Measurements from ENCODE around the gene SLC12A9.
"Not testable (repeated sequence)": the region's sequence is repeated elsewhere in the genome, so short reads cannot be mapped to it uniquely, and the experiment has no call there.

The SLC12A9 gene, protein sequence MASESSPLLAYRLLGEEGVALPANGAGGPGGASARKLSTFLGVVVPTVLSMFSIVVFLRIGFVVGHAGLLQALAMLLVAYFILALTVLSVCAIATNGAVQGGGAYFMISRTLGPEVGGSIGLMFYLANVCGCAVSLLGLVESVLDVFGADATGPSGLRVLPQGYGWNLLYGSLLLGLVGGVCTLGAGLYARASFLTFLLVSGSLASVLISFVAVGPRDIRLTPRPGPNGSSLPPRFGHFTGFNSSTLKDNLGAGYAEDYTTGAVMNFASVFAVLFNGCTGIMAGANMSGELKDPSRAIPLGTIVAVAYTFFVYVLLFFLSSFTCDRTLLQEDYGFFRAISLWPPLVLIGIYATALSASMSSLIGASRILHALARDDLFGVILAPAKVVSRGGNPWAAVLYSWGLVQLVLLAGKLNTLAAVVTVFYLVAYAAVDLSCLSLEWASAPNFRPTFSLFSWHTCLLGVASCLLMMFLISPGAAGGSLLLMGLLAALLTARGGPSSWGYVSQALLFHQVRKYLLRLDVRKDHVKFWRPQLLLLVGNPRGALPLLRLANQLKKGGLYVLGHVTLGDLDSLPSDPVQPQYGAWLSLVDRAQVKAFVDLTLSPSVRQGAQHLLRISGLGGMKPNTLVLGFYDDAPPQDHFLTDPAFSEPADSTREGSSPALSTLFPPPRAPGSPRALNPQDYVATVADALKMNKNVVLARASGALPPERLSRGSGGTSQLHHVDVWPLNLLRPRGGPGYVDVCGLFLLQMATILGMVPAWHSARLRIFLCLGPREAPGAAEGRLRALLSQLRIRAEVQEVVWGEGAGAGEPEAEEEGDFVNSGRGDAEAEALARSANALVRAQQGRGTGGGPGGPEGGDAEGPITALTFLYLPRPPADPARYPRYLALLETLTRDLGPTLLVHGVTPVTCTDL

DNA sequence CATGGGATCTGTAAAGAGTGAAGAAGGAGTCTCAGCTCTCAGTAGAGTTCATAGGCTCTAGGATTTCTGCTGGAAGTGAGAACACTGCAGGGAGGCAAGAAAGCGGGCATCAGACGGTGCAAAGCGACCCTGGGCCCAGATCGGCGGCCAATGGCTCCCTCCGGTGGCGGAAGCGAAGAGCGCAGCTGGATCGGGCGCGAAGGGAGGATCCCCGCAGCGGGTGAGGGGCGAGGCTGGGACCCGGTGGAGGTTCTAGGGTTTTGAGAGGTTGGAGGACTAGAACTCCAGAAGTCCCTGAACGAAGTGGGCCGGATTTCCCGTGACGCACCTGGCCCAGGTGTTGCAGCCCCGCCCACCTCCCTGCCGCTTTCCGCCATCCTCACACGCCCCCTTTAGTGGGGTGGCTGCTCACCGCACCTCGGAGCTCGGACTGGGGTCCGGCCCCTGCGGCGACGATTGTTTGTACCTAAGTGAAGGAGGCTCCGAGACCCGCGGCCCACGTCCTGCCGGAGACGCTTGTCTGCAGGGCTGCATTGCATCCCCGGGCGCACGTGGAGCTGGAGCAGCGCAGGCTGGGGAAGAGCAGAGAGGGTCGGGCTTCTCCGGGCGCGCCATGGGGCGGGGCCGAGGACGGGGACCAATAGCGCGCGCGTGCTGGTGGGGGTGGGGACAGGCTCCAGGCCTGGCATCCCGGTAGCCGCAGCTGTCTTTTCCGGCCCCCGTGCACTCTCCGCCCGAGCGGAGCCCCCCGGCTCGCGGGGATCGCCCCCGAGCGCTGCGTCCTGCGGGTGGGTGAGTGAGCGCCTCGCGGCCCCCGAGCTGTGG, at the start of gene SLC12A9:
Gene SLC12A9 (plus strand): TSS at position 666 of the 825 bp plus-strand sequence. CDS start 1,485 bp downstream, outside the sequence.
- peak; percentile 77 for DNase-seq (ENCODE audit: low spot score)

DNA sequence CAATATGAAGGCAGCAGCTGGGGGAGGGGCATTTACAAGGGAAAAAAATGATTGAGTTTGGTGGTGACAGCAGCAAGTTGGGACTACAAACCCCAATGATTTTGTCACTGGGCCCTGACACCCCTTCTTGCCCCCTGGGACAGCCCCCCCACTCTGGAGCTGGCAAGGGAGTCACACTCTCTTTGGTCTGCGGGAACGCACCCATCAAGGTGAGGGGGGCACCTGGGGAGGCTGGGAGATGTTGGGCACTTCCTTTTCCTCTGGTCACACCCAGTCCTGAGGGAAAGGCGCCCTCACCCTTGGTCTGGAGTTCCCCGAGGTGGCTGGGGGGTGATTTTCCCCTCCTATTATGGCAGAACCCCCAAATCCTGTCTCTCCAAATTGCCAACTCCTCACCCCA, 49.6 kb upstream of the SLC12A9 start:
- DNase-seq (ENCODE audit: low spot score), result no peak

DNA sequence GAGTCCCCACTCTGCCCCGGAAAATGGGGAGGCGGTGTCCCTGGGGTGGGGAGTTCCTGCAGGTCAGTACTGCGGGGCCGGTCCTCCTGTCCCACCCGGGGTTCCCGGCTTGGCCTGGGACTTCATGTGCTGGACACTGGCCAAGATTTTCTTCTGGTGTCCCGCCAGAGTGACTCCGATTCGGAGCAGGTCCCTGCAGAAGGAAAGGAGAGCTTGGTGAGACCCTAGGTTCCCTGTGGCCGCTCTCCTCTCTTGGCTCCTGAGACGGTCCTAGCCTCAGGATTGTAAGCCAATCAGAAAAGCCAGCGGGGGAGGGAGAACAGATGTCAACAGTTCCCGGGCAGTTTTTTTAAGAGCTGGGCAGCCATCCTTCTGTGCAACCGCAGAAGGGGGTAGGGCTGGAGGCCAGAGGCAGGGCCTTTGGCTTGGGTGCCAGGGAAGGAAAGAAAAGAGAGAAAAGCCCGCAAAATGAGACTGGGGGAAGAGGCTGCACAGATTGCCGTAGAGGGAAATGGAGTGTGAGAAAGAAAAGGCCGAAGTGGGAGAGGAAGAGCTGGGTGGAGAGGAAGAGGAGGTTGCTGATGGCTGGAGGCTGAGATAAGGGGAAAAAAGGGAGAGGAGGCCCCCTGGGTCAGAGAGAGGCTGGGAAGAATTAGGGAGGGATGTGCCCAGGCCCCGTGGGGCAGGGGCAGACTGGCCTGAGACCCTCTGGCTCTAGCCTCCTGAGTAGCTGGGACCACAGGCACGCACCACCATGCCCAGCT, 48.9 kb upstream of the SLC12A9 start:
- peak; percentile 32 for DNase-seq (ENCODE audit: low spot score)

DNA sequence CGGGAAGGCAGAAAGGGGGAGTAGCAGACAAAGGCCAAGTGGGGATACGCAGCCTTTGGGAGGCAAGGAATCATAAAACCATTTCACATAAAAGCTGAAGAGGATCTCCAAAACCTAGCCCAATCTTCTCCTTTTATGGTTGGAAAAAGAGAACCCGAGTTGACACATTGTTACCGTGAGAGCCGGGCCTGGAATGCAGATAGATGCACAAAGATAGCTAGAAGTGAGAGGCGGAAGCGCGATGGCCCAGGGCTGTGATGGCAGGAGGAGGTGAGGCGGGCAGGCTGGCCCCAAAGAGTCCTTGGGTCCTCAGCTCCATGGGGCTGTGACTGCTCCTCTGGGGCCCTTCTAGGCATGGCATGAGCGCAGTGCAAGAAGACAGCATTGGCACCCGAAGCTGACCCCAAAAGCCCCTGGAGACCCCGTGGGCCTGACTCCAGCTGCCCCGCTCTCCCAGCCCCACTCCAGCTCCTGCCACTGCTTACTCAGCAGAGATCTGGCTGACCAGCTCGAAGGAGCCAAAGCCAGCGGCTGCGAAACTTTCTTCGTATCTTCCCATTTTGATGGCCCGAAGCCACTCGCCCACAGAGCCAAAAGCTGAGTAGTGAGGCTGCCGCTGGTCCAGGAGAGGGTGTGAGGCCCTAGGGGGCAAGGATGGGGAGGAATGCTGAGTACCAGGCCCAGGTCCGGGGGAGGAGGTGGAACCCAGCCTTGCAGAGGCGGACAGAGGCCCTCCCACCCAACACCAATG, 47.7 kb upstream of the SLC12A9 start:
- no peak for DNase-seq (ENCODE audit: low spot score)

DNA sequence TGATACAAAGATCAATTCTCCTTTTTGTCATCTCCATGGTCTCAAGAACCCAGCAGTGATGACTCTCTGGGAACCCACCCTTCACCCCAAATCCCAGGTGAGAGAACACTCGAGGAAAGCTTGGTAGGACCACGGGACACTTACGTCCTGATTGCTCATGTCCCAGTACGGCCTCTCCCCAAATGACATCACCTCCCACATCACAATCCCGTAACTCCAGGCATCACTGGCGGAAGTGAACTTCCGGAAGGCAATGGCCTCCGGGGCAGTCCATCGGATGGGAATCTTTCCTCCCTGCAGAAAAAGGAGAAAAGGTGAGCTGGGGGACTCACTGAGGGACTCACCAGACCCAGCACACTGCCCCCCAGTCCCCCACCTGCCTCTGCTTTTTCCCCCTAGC, 46.2 kb upstream of the SLC12A9 start:
- DNase-seq (ENCODE audit: low spot score), result no peak

DNA sequence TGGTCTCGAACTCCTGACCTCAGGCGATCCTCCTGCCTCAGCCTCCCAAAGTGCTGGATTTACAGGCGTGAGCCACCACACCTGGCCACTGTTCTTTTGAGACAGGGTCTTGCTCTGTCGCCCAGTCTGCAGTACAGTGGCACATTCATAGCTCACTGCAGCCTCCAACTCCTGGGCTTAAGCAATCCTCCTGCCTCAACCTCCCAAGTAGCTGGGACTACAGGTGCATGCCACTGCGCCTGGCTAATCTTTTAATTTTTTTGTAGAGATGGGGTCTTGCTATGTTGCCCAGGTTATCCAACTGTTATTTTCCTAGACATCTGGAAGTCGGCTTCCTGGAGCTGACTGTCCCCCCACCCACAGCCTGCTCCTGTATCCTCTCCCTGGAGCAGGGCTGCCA, 45.6 kb upstream of the SLC12A9 start:
- DNase-seq (ENCODE audit: low spot score), result not testable (repeated sequence)

DNA sequence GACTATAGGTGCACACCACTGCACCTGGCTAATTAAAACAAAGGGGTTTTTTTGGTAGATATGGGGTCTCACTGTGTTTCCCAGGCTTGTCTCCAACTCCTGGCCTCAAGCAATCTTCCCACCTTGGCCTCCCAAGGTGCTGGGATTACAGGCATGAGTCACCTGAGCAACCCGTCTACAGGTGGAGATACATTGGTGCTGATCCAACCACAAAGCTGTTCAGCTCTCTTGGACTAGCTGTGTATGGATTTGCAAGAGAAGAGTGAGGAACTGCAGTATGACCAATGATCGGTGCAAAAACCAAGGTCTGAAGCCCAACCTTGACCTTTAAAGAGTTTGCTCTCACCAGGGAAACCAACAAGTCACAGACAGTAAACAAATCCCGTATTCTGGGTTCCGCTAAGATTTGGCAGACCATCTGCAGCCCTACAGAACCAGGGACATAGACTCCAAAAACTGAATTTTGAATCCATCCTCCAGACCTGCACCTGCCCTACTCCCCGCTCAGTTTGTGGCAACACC, 44.1 kb upstream of the SLC12A9 start:
- no peak for DNase-seq (ENCODE audit: low spot score)

DNA sequence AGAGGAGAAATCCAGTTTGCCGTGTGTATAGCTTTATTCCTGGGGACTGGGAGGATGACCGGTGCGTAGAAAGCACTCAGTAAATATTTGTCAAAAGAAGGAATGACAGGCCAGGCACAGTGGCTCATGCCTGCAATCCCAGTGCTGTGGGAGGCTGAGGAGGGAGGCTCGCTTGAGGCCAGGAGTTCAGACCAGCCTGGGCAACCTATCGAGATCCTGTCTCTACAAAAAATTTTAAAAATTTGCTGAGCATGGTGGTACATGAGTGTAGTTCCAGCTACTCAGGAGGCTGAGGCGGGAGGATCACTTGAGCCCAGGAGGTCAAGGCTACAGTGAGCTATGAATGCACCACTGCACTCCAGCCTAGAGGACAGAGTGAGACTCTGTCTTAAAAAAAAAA, 41.0 kb upstream of the SLC12A9 start:
- DNase-seq (ENCODE audit: low spot score), result no peak

DNA sequence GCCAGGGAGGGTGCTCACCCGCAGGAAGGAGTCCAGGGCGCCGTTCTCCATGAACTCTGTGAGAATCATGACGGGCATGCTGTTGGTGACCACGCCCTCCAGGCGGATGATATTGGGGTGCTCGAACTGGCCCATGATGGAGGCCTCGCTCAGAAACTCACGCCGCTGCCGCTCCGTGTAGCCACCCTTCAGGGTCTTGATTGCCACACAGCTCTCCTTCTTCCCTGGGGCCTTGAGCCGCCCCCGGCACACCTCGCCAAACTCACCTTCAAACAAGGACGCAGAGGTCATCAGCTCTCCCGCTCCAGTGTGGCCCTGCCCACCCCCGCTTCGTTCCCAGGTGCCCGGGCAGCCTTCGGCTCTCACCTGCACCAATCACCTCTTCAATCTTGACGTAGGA, 39.8 kb upstream of the SLC12A9 start:
- no peak for DNase-seq (ENCODE audit: low spot score)

DNA sequence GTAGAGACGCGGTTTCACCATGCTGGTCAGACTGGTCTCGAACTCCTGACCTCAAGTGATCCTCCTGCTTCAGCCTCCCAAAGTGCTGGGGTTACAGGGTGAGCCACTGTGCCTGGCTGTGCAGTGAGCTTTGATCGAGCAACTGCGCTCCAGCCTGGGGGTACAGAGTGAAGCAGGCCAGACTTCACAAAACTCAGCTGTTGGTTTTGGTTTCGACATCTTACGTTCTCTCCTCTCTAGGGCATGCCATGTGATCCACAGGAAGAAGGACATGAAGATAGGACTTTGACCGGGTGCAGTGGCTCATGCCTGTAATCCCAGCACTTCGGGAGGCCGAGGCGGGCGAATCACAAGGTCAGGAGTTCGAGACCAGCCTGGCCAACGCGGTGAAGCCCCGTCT, 36.0 kb upstream of the SLC12A9 start:
- not testable (repeated sequence) for DNase-seq (ENCODE audit: low spot score)

DNA sequence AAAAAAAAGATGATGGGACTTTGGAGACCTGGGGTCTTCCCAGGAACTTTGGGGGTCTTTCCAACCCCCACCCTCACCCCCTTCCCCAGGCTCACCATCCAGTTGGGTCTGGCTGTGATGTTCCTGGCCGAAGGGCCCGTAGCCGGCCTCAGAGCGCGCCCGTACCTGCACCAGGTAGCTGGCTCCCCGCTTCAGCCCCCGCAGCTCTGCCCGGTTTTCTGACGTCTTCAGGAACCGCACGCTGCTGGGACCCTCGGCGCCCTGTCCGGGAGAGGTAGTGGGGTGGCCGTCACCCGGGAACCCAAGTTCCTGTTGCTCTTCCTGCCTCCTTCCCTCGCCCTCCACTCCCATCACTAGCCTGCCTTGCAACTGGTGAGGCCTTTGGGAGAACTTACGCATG, 35.4 kb upstream of the SLC12A9 start:
- DNase-seq (ENCODE audit: low spot score), result no peak

DNA sequence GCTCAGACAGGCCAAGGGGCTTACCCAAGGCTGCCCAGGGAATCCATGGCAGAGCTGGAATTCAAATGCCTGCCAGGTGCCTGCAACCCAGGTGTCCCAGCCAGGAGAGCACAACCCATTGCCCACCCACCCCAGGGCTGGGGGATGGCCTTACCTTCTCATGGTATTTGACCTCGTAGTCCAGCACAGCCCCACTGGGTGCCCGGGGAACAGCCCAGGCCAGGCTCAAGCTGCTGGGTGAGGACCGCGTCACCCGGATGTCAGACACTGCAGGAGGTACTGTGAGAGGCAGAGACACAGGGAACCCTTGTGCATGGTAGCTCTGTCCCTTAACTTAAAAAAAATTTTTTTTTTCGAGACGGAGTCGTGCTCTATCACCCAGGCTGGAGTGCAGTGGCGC, 34.1 kb upstream of the SLC12A9 start:
- no peak for DNase-seq (ENCODE audit: low spot score)

DNA sequence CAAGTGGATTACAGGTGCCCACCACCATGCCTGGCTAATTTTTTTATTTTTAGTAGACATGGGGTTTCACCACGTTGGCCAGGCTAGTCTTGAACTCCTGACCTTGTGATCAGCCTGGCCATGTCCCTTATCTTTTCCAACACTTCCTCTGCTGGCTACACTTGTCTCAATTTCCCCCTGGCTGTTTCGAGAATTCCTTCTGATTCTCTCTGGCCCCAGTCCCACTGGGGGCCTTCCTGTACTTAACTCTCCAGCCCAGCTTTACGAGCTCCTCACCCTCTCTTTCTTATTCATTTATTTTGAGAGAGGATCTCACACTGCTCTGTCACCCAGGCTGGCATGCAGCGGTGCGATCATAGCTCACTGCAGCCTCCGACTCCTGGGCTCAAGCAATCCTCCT, 33.7 kb upstream of the SLC12A9 start:
- no peak for DNase-seq (ENCODE audit: low spot score)

DNA sequence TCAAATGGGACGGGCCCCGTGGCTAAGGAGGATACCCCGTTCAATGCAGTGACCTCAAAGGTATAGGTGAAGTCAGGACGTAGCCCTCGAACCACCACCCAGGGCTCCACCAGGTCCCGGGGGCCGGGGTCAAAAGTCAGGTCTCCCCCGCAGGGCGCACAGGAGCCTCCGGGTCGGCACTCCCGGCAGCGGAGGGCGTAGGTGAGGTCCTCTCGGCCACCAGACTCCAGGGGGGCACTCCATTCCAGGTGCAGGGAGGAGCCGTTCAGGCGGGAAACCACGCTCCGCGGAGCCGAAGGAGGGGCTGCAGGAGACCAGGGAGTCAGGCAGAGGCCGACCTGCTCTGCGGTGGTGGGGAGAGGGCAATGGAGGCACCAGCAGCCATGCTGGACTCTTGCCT, 32.9 kb upstream of the SLC12A9 start:
- DNase-seq (ENCODE audit: low spot score), result no peak

DNA sequence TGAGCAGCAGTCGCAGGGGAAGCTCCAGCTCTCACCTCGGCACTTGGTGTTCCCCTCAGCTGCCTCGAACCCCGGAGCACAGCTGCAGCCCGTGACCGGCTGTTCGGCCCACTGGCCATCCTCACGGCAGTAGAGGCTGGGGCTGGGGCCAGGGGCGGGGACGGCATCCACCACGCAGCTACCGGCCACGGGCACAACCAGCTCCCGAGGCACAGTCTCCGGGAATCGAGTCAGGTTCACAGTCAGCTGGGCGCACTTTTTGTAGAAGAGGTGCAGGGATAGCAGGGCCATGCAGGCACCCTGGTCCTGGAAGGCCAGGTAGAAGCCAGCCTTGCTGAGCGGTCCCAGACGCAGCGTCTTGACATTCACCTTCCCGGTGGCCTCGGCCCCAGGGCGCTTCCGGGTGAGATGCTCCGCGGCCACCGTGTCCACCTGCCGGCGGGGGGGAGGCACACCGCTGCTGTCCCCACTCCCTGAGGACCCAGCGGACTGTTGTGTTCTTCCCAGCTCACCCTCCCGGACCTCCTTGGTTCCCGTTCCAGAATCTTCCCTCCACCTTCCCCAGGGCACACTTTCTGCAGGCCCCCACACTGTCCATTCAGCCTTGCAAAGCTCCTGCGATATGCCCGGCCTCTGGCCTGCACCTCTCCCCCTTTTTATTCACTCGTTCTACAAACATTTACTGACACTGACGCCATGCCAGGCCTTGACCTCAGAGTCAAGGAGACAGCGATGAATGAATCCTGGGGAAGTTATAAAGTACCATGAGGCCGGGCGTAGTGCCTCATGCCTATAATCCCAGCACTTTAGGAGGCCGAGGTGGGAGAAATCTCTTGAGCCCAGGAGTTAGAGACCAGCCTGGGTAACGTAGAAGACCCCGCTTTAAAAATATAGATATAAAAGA, 30.0 kb upstream of the SLC12A9 start:
- DNase-seq (ENCODE audit: low spot score), result no peak

DNA sequence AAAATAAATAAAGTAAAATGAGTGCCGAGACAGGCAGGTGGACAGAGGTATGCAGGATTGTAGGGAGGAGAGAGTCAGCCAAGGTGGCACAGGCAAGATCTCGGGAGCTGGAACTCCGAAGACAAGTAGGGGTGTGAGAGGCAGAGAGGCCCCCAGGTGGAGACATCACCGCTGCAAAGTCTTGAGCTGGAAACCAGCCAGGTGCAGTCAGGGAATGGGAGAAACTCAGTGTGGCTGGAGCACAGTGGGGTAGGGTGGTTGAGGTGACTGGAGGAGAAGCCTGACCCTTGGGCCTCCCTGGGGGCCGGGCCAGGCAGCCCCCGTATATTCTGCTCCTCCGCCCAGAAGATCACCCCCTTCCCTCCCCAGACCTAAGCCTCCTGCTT, 29.4 kb upstream of the SLC12A9 start:
- no peak for DNase-seq (ENCODE audit: low spot score)

DNA sequence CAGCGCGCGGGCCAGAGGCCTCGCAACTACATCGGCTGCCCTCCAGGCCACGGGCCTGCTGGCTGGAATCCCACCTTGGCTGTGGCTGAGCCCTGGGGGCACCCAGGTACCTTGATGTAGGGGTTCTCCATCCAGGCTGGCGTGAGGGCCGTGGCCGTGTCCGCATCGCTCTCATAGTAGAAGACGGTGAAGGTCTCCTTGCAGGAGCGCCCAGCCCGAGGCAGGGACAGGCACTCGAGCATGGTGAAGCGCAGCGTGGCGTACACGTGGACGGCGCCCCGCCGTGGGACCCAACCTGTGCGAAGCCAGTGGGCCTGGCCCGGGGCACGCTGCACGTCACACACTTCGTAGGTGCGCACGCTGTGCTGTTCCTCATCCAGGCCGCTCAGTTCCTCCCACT, 29.0 kb upstream of the SLC12A9 start:
- DNase-seq (ENCODE audit: low spot score), result no peak

DNA sequence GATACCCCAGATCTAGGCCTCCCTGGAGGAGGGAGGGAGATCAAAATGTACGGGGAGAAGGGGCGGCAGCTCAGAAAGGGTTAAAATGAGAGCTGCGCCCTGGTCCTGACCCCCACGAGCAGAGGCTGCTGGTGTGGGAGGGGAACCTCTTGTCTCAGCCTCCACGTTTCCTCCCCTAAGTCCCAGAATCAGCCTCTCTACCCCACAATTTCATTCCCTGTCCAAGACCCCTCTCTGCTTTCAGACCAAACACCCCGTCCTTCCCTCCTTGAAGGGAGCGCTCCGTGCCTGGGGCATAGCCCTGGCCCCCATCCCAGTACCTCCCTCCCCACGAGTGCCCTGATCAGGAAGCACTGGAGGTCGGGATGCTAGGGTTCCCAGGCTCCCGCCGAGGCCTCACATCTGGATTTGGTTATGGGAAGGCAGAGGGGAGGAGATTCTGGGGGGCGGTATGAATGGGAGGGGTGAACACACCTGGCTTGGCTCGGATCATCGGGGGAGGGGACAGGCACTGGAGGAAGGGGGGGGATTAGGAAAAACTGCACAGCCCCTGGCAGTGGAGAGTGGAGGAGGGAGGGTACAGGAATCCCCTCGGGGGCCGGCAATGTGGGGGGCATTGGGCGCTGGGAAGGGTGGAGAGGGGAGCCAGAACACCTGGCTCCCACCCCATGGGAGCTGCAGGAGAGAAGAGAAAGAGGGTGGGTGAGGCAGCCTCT, 27.9 kb upstream of the SLC12A9 start:
- DNase-seq (ENCODE audit: low spot score), result no peak

DNA sequence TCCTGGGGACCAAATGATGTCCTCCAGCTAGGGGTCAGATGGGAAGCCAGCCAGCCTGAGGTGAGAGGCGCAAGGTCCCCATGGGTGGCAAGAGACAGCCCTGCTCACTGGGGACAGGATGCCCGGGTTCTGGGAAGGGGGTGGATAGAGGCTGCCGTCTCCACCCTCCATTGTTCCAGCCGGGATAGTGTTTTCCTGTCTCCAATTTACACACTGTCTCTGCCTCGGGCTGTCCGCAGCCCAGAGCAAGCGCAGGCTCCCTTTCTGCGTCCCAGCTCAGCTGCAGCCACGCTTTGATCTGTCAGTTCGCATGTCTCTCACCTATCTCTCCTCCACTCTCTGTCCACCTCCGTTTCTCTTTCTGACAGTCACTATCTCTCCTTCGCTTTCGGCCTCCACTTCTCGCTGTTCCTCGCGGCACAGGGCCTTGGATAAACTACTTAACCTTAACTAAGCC, 27.3 kb upstream of the SLC12A9 start:
- DNase-seq (ENCODE audit: low spot score), result no peak

Data from CD4-positive, alpha-beta T cell treated with Interleukin-15 for 4 hours (primary cell).